ENCODE results near the gene PPM1B. TPM values are rescaled to one million over a fixed set of nuclear protein-coding genes. Genes with fewer than 3 reads are reported as not detected.

The PPM1B gene
- total and polyA plus RNA-seq, 10 of the 15 experiments (the other 5 are each of a cell fraction or from before 2014, with no cell fraction given) = 12.5 to 53.4 (median 33.7) TPM

DNA sequence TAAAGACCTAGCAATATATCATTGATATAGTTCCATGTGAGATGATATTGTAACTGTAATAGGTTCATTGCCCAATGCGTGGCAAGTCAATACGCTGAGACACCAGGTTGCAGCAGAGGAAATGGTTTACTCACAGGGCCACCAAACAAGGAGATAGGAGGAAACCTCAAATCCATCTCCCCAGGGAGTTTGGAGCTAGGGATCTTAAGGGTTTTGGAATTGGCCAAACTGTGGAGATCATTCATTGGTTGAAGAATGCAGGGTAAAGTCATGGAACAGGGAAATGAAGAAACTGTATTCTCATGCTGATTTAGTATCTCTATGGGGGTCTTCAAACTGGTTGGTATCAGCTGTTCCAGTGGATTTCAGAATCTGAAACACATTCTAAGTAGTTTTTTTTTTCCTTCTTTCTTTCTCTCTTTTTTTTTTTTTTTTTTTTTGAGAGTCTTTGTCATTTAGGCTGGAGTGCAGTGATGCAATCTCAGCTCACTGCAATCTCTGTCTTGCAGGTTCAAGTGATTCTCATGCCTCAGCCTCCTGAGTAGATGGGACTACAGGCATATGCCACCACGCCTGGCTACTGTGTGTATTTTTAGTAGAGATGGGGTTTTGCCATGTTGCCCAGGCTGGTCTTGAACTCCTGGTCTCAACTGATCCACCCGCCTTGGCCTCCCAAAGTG, 30.7 kb upstream of the PPM1B start:
- no peaks in the 10 kb centered on the region for H4K20me1 ChIP-seq (ENCODE audit: control insufficient read depth, insufficient read depth)
- ChIA-PET POLR2A (interaction anchor here (0.6 kb wide), 1 partner anchor 540 kb away, joined by 4 read pairs; no protein-coding TSS in a partner anchor), SMC1A (ENCODE audit: uncharacterized antibody, unreplicated experiment) (interaction anchor here (0.9 kb wide), 1 partner anchor 681 kb away, joined by 3 read pairs; no protein-coding TSS in a partner anchor), RAD21 (ENCODE audit: unreplicated experiment) (no interaction called here), CTCF (interaction anchor here (0.6 to 1.1 kb wide), 2 partner anchors 163 to 1783 kb away, joined by 3 read pairs; no protein-coding TSS in a partner anchor)
- H3K4me1 ChIP-seq (ENCODE audit: control insufficient read depth, insufficient read depth, low read length) = no peaks in the 10 kb centered on the region
- TF ChIP-seq POLR2AphosphoS5 (IDR thresholded peaks at IDR 0.05; ENCODE audit: low read length) (no peak), FOXM1 (IDR thresholded peaks at IDR 0.05; ENCODE audit: low read depth, low read length) (no peak), EGR1 (IDR thresholded peaks at IDR 0.05; ENCODE audit: borderline replicate concordance in 1 of 2, low read depth in 2 of 2, low read length in 2 of 2) (no peak), NFIC (IDR thresholded peaks at IDR 0.05; ENCODE audit: low read depth, low read length) (no peak), SUPT20H (IDR thresholded peaks at IDR 0.05; ENCODE audit: borderline replicate concordance, control insufficient read depth, low read depth, low read length) (no peak)
- TF ChIP-seq, protein P1, sequence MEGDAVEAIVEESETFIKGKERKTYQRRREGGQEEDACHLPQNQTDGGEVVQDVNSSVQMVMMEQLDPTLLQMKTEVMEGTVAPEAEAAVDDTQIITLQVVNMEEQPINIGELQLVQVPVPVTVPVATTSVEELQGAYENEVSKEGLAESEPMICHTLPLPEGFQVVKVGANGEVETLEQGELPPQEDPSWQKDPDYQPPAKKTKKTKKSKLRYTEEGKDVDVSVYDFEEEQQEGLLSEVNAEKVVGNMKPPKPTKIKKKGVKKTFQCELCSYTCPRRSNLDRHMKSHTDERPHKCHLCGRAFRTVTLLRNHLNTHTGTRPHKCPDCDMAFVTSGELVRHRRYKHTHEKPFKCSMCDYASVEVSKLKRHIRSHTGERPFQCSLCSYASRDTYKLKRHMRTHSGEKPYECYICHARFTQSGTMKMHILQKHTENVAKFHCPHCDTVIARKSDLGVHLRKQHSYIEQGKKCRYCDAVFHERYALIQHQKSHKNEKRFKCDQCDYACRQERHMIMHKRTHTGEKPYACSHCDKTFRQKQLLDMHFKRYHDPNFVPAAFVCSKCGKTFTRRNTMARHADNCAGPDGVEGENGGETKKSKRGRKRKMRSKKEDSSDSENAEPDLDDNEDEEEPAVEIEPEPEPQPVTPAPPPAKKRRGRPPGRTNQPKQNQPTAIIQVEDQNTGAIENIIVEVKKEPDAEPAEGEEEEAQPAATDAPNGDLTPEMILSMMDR (IDR thresholded peaks at IDR 0.05 in 2 of 3, conservative IDR thresholded peaks at IDR 0.05 in 1 of 3; ENCODE audit: control insufficient read depth in 2 of 3, extremely low read depth in 1 of 3, insufficient read depth in 1 of 3, low read depth in 3 of 3, low read length in 3 of 3) = no peak
- TF ChIP-seq, protein P2, sequence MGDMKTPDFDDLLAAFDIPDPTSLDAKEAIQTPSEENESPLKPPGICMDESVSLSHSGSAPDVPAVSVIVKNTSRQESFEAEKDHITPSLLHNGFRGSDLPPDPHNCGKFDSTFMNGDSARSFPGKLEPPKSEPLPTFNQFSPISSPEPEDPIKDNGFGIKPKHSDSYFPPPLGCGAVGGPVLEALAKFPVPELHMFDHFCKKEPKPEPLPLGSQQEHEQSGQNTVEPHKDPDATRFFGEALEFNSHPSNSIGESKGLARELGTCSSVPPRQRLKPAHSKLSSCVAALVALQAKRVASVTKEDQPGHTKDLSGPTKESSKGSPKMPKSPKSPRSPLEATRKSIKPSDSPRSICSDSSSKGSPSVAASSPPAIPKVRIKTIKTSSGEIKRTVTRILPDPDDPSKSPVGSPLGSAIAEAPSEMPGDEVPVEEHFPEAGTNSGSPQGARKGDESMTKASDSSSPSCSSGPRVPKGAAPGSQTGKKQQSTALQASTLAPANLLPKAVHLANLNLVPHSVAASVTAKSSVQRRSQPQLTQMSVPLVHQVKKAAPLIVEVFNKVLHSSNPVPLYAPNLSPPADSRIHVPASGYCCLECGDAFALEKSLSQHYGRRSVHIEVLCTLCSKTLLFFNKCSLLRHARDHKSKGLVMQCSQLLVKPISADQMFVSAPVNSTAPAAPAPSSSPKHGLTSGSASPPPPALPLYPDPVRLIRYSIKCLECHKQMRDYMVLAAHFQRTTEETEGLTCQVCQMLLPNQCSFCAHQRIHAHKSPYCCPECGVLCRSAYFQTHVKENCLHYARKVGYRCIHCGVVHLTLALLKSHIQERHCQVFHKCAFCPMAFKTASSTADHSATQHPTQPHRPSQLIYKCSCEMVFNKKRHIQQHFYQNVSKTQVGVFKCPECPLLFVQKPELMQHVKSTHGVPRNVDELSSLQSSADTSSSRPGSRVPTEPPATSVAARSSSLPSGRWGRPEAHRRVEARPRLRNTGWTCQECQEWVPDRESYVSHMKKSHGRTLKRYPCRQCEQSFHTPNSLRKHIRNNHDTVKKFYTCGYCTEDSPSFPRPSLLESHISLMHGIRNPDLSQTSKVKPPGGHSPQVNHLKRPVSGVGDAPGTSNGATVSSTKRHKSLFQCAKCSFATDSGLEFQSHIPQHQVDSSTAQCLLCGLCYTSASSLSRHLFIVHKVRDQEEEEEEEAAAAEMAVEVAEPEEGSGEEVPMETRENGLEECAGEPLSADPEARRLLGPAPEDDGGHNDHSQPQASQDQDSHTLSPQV (IDR thresholded peaks at IDR 0.05) = no peak
- TF ChIP-seq, protein P3, sequence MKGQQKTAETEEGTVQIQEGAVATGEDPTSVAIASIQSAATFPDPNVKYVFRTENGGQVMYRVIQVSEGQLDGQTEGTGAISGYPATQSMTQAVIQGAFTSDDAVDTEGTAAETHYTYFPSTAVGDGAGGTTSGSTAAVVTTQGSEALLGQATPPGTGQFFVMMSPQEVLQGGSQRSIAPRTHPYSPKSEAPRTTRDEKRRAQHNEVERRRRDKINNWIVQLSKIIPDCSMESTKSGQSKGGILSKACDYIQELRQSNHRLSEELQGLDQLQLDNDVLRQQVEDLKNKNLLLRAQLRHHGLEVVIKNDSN (IDR thresholded peaks at IDR 0.05; ENCODE audit: borderline replicate concordance, extremely low read length, insufficient read depth, low read depth, low read length) = no peak
- TF ChIP-seq, protein P4, sequence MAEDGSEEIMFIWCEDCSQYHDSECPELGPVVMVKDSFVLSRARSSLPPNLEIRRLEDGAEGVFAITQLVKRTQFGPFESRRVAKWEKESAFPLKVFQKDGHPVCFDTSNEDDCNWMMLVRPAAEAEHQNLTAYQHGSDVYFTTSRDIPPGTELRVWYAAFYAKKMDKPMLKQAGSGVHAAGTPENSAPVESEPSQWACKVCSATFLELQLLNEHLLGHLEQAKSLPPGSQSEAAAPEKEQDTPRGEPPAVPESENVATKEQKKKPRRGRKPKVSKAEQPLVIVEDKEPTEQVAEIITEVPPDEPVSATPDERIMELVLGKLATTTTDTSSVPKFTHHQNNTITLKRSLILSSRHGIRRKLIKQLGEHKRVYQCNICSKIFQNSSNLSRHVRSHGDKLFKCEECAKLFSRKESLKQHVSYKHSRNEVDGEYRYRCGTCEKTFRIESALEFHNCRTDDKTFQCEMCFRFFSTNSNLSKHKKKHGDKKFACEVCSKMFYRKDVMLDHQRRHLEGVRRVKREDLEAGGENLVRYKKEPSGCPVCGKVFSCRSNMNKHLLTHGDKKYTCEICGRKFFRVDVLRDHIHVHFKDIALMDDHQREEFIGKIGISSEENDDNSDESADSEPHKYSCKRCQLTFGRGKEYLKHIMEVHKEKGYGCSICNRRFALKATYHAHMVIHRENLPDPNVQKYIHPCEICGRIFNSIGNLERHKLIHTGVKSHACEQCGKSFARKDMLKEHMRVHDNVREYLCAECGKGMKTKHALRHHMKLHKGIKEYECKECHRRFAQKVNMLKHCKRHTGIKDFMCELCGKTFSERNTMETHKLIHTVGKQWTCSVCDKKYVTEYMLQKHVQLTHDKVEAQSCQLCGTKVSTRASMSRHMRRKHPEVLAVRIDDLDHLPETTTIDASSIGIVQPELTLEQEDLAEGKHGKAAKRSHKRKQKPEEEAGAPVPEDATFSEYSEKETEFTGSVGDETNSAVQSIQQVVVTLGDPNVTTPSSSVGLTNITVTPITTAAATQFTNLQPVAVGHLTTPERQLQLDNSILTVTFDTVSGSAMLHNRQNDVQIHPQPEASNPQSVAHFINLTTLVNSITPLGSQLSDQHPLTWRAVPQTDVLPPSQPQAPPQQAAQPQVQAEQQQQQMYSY (CRISPR knock-in tag; IDR thresholded peaks at IDR 0.05) = no peak
- no TSS peak for BruUV-seq (replicated peaks)
- 74% methylated on average over 4 of the region's 4 CpGs for WGBS (ENCODE audit: insufficient coverage, insufficient replicate concordance, low lambda C conversion rate, missing lambda C conversion rate)
- no peak for DNase-seq (ENCODE audit: low read depth, low spot score)
- H3K27ac ChIP-seq (ENCODE audit: control insufficient read depth, insufficient read depth) = no peak overlapping the region
- H3K27me3 ChIP-seq (replicated peaks in 1 of 2; ENCODE audit: control insufficient read depth in 2 of 2, insufficient read depth in 2 of 2, low read length in 1 of 2) = no peaks in the 10 kb centered on the region
- H3K9me3 ChIP-seq (replicated peaks; ENCODE audit: control insufficient read depth, insufficient read depth, low read length) = no peaks in the 10 kb centered on the region
- ATAC-seq = no peak
- intact Hi-C loops (cut with micrococcal nuclease; ENCODE audit: unreplicated experiment) = no loop called here
- no peak overlapping the region for H3K4me2 ChIP-seq (ENCODE audit: control insufficient read depth, insufficient read depth)
- H2AFZ ChIP-seq (ENCODE audit: control insufficient read depth, low read depth, low read length) = no peak overlapping the region
- H3K79me2 ChIP-seq (ENCODE audit: control insufficient read depth, insufficient read depth, low read length) = no peaks in the 10 kb centered on the region
- H3K9ac ChIP-seq (ENCODE audit: control insufficient read depth, insufficient read depth, low read length) = no peak overlapping the region
- H3K36me3 ChIP-seq (ENCODE audit: control insufficient read depth in 2 of 2, insufficient read depth in 2 of 2, low read length in 1 of 2) = no peaks in the 10 kb centered on the region
- no peak for FAIRE-seq
- in situ Hi-C loops (cut with MboI) = no loop called here
- H3K4me3 ChIP-seq = no peak overlapping the region

Measured in GM12878 (cell line).